ENCODE data around the gene NUCKS1. TPM values are rescaled to one million over a fixed set of nuclear protein-coding genes. Genes with fewer than 3 reads are reported as not detected.

NUCKS1 gene, protein sequence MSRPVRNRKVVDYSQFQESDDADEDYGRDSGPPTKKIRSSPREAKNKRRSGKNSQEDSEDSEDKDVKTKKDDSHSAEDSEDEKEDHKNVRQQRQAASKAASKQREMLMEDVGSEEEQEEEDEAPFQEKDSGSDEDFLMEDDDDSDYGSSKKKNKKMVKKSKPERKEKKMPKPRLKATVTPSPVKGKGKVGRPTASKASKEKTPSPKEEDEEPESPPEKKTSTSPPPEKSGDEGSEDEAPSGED
- 124 TPM for total RNA-seq (ENCODE audit: unreplicated experiment)
- long read RNA-seq, partial matches to known transcripts = 0 of 3 reads
- long read RNA-seq, other reads (novel, unspliced or antisense) = 3 of 3 reads

GRCh38 chr1:205750138-205751035, at the start of gene NUCKS1:
TSS of gene NUCKS1 (minus strand) at chr1:205750182. CDS start at chr1:205749973, 209 bp downstream.
- TF ChIP-seq CTCF (IDR thresholded peaks at IDR 0.05; ENCODE audit: partially characterized antibody, unreplicated experiment) = no peak
- no peaks in the 10 kb centered on the region for H3K36me3 Mint-ChIP-seq (ENCODE audit: unreplicated experiment)
- peak within 1 kb of the TSS; percentile 93 for H3K4me3 Mint-ChIP-seq (ENCODE audit: unreplicated experiment)
- peak; percentile 94 for DNase-seq
- peaks cover 17% of the 10 kb centered on the region for H3K4me1 Mint-ChIP-seq (ENCODE audit: low read depth, unreplicated experiment)
- H3K27me3 Mint-ChIP-seq (ENCODE audit: unreplicated experiment) = peaks cover 5% of the 10 kb centered on the region
- peak within 1 kb of the TSS; percentile 95 for H3K27ac Mint-ChIP-seq (ENCODE audit: unreplicated experiment)
- peaks cover 16% of the 10 kb centered on the region for H3K9me3 Mint-ChIP-seq (ENCODE audit: unreplicated experiment)

DNA sequence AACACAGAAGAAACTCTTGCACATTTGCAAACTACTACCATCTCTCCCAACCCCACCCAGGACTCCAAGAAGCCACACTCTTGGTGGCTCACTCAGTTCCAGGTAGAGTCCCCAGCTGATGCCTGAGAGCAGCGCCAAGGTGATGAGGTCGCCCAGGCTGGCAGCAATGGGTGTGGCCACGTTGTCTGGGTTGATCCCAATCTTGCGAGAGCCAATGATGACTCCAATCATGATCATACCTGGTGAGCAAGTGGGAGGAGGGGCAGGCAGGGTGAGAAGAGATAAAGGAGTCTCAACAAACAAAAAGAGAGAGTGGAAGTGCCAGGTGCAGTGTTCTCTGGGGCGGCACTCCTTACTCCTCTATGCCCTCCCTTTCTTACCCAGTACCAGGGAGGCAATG, 48.6 kb upstream of the NUCKS1 start:
- H3K36me3 Mint-ChIP-seq (ENCODE audit: unreplicated experiment) = no peaks in the 10 kb centered on the region
- H3K9me3 Mint-ChIP-seq (ENCODE audit: unreplicated experiment) = no peaks in the 10 kb centered on the region
- no peak for TF ChIP-seq CTCF (IDR thresholded peaks at IDR 0.05; ENCODE audit: partially characterized antibody, unreplicated experiment)
- DNase-seq = no peak
- peaks cover 3% of the 10 kb centered on the region for H3K27me3 Mint-ChIP-seq (ENCODE audit: unreplicated experiment)
- no peak overlapping the region for H3K27ac Mint-ChIP-seq (ENCODE audit: unreplicated experiment)
- H3K4me1 Mint-ChIP-seq (ENCODE audit: low read depth, unreplicated experiment) = peaks cover 4% of the 10 kb centered on the region
- no peak overlapping the region for H3K4me3 Mint-ChIP-seq (ENCODE audit: unreplicated experiment)

DNA sequence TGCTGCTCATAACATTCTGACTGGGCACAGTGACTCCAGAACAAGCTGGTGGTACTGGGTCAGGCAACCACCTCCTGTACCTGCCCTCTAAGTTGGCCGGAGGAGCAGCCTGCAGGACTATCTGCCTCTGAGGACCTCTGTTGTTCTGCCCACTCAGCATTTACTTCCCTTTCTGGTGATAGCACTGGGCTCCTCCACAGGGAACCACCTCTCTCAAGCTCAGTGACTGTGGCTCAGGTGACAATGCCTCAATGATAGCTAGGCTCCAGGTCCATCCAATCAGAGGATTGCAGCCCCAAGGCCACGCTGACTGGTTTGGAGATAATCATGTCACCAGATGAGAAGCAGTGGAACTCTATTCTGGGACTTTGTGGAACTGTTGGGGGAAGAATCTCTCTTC, 47.2 kb upstream of the NUCKS1 start:
- no peak for TF ChIP-seq CTCF (IDR thresholded peaks at IDR 0.05; ENCODE audit: partially characterized antibody, unreplicated experiment)
- peaks cover 3% of the 10 kb centered on the region for H3K27me3 Mint-ChIP-seq (ENCODE audit: unreplicated experiment)
- H3K9me3 Mint-ChIP-seq (ENCODE audit: unreplicated experiment) = no peaks in the 10 kb centered on the region
- DNase-seq = no peak
- no peak overlapping the region for H3K4me3 Mint-ChIP-seq (ENCODE audit: unreplicated experiment)
- H3K27ac Mint-ChIP-seq (ENCODE audit: unreplicated experiment) = no peak overlapping the region
- H3K36me3 Mint-ChIP-seq (ENCODE audit: unreplicated experiment) = no peaks in the 10 kb centered on the region
- peaks cover 11% of the 10 kb centered on the region for H3K4me1 Mint-ChIP-seq (ENCODE audit: low read depth, unreplicated experiment)

DNA sequence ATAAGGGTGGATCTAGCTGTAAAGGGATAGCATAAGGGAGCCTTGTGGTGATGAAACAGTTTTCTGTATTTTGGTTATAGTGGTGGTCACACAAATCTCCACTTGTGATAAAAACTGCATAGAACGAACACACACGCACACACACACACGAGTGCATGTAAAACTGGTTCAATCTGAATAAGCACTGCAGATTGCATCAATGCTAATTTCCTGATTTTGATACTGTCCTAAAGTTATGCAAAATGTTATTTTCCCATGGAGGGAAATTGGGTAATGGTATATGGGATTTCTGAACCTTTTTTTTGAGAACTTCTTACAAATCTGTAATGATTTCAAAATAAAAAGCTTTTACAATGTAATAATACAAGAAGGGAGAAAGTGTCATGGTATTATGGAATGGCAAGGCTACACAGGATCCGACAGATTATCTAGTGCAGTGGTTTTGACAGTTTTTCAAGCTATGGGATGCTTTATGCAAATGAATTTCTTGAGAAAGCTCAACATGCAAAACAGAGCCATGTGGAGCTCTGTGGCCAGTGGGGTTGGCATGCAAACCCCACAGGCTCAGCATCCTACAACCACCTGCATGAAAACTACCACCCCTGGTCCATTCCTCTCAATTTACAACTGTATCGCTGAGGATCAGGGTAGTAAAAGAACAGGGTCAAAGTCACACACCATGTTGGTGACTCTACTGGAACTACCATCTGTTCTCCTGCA, 44.2 kb upstream of the NUCKS1 start:
- H3K27me3 Mint-ChIP-seq (ENCODE audit: unreplicated experiment) = peaks cover 2% of the 10 kb centered on the region
- no peaks in the 10 kb centered on the region for H3K36me3 Mint-ChIP-seq (ENCODE audit: unreplicated experiment)
- H3K27ac Mint-ChIP-seq (ENCODE audit: unreplicated experiment) = no peak overlapping the region
- no peak for DNase-seq
- no peaks in the 10 kb centered on the region for H3K9me3 Mint-ChIP-seq (ENCODE audit: unreplicated experiment)
- no peak overlapping the region for H3K4me3 Mint-ChIP-seq (ENCODE audit: unreplicated experiment)
- H3K4me1 Mint-ChIP-seq (ENCODE audit: low read depth, unreplicated experiment) = peaks cover 13% of the 10 kb centered on the region
- no peak for TF ChIP-seq CTCF (IDR thresholded peaks at IDR 0.05; ENCODE audit: partially characterized antibody, unreplicated experiment)
